IMR-90 (cell line): Measurements from ENCODE around the gene FUT9. TPM values are rescaled to one million over a fixed set of nuclear protein-coding genes. Genes with fewer than 3 reads are reported as not detected.

ENCODE experiments used
- ATAC-seq: fragments of 200-7000 bp; cut with Tn5 transposase; 2 replicates; pipeline ENCODE4 v1.9.1; 2020; ENCODE audit warnings: low read depth, mild to moderate bottlenecking, moderate library complexity
- BruUV-seq: library from RNA; stranded (reverse); fragments of 400-500 nt; replicated peaks from 2 replicates; lab custom pipeline; 2021; lab: Mats Ljungman, UMichigan
- CTCF ChIA-PET: fragments of 300-600 bp; formaldehyde crosslinking; extraction: SDS; loops from one replicate; lab custom pipeline; 2021; ENCODE audit warnings: antibody characterized with exemption; lab: Yijun Ruan, JAX
- POLR2A ChIA-PET: fragments of 300-600 bp; sonication (Branson Sonifier 250); formaldehyde crosslinking; loops from one replicate; lab custom pipeline; 2022; ENCODE audit warnings: antibody characterized with exemption; ENCODE audit not compliant: unreplicated experiment; lab: Charles Lee
- DNase-seq: peaks from one replicate; pipeline ENCODE4 v3.0.0; 2013
- H2AFZ ChIP-seq: replicated peaks from 2 replicates; pipeline ENCODE3; 2013; ENCODE audit warnings: low read length, mild to moderate bottlenecking; ENCODE audit not compliant: poor library complexity
- H2AK5ac ChIP-seq: 2 replicates; pipeline ENCODE4 v1.6.1; 2013; ENCODE audit warnings: low read depth, low read length, inconsistent platforms
- H2AK9ac ChIP-seq: replicated peaks from 2 replicates; pipeline ENCODE3; 2013; ENCODE audit warnings: mild to moderate bottlenecking, low read depth, low read length, moderate library complexity; ENCODE audit not compliant: poor library complexity
- H2BK120ac ChIP-seq: 2 replicates; pipeline ENCODE4 v1.6.1; 2013; ENCODE audit warnings: low read depth, low read length, inconsistent platforms
- H2BK15ac ChIP-seq: 3 replicates; pipeline ENCODE4 v1.6.1; 2013; ENCODE audit warnings: low read depth, low read length, inconsistent platforms
- H2BK20ac ChIP-seq: 2 replicates; pipeline ENCODE4 v1.6.1; 2013; ENCODE audit warnings: low read depth, mild to moderate bottlenecking, inconsistent platforms, low read length, moderate library complexity
- H2BK5ac ChIP-seq: 2 replicates; pipeline ENCODE4 v1.6.1; 2013; ENCODE audit warnings: mild to moderate bottlenecking, low read depth, low read length, inconsistent platforms; ENCODE audit not compliant: poor library complexity, severe bottlenecking
- H3K14ac ChIP-seq: replicated peaks from 2 replicates; pipeline ENCODE4 v1.6.1; 2013; ENCODE audit warnings: low read depth, low read length, inconsistent platforms
- H3K18ac ChIP-seq: 2 replicates; pipeline ENCODE4 v1.6.1; 2013; ENCODE audit warnings: low read depth, low read length, control low read depth
- H3K23ac ChIP-seq: 2 replicates; pipeline ENCODE4 v1.6.1; 2013; ENCODE audit warnings: low read depth, low read length, inconsistent platforms
- H3K27ac ChIP-seq: 2 replicates; pipeline ENCODE4 v1.5.1; 2013; ENCODE audit warnings: mild to moderate bottlenecking, control low read depth, low read length; ENCODE audit not compliant: insufficient read depth
- H3K27me3 ChIP-seq: 2 replicates; pipeline ENCODE4 v1.6.1; 2013; ENCODE audit warnings: low read length; ENCODE audit not compliant: control insufficient read depth, insufficient read depth
- H3K36me3 ChIP-seq: 2 replicates; pipeline ENCODE4 v1.6.1; 2013; ENCODE audit warnings: low read length, mixed read lengths; ENCODE audit not compliant: control insufficient read depth, insufficient read depth
- H3K4ac ChIP-seq: 2 replicates; pipeline ENCODE4 v1.6.1; 2013; ENCODE audit warnings: low read depth, low read length, inconsistent platforms
- H3K4me1 ChIP-seq: 2 replicates; pipeline ENCODE4 v1.6.1; 2013; ENCODE audit warnings: low read length, mixed read lengths; ENCODE audit not compliant: control insufficient read depth, insufficient read depth
- H3K4me2 ChIP-seq: 2 replicates; pipeline ENCODE4 v1.6.1; 2013; ENCODE audit warnings: low read depth, mild to moderate bottlenecking, control low read depth, low read length, moderate library complexity
- H3K4me3 ChIP-seq: 2 replicates; pipeline ENCODE4 v1.5.1; 2013; ENCODE audit warnings: low read depth, mild to moderate bottlenecking, control low read depth, low read length, moderate library complexity; ENCODE audit not compliant: insufficient read depth
- H3K56ac ChIP-seq: 2 replicates; pipeline ENCODE4 v1.6.1; 2013; ENCODE audit warnings: low read length, inconsistent platforms; ENCODE audit not compliant: insufficient read depth; ENCODE audit errors: extremely low read depth
- H3K79me1 ChIP-seq, 2 experiments: 2 replicates each; pipeline ENCODE4 v1.6.1; 2013; ENCODE audit warnings: low read length in 2 of 2, inconsistent platforms in 1 of 2, low read depth in 1 of 2
- H3K9ac ChIP-seq: 2 replicates; pipeline ENCODE4 v1.6.1; 2013; ENCODE audit warnings: low read depth, low read length, control low read depth
- H3K9me1 ChIP-seq: 2 replicates; pipeline ENCODE4 v1.6.1; 2013; ENCODE audit warnings: low read length, inconsistent platforms; ENCODE audit not compliant: insufficient read depth
- H3K9me3 ChIP-seq: 2 replicates; pipeline ENCODE4 v1.6.1; 2013; ENCODE audit warnings: low read length; ENCODE audit not compliant: control insufficient read depth, insufficient read depth
- H4K20me1 ChIP-seq: 2 replicates; pipeline ENCODE4 v1.6.1; 2013; ENCODE audit warnings: low read length, inconsistent platforms; ENCODE audit not compliant: insufficient read depth
- H4K5ac ChIP-seq: 2 replicates; pipeline ENCODE4 v1.6.1; 2013; ENCODE audit warnings: mild to moderate bottlenecking, low read depth, low read length, control low read depth
- H4K8ac ChIP-seq, 2 experiments: 2 replicates each; pipeline ENCODE4 v1.6.1; 2013; ENCODE audit warnings: low read depth in 2 of 2, low read length in 2 of 2, control low read depth in 1 of 2, inconsistent platforms in 1 of 2
- H4K91ac ChIP-seq: 2 replicates; pipeline ENCODE4 v1.6.1; 2013; ENCODE audit warnings: low read depth, low read length, inconsistent platforms; ENCODE audit not compliant: insufficient read depth
- POLR2A ChIP-seq: IDR thresholded peaks from 2 replicates; pipeline ENCODE4 v1.6.1; 2012; ENCODE audit warnings: mild to moderate bottlenecking, low read depth, low read length
- SMC3 ChIP-seq: fragments of 150-350 bp; IDR thresholded peaks from 2 replicates; pipeline ENCODE4 v1.6.1; 2016; ENCODE audit warnings: low read depth, mild to moderate bottlenecking, antibody characterized with exemption, low read length, moderate library complexity
- WGBS, 2 experiments: methylation state at CpG; one replicate each; pipeline versions ENCODE4 v1.1.5 to v1.1.7; 2013; ENCODE audit warnings: missing lambda C conversion rate in 2 of 2; ENCODE audit not compliant: insufficient read length in 1 of 2; ENCODE audit errors: extremely low coverage in 2 of 2; 5-methylcytosine and 5-hydroxymethylcytosine counted together
- dilution Hi-C: fragments of 300-500 bp; cut with HindIII; formaldehyde crosslinking; loops from one replicate; pipeline ENCODE4 v1.14.3; 2018; ENCODE audit warnings: low sequenced_read_pairs; ENCODE audit not compliant: unreplicated experiment
- in situ Hi-C: fragments of 300-500 bp; cut with MboI; formaldehyde crosslinking; loops from 3 replicates; pipeline ENCODE4 v1.14.3; 2019; ENCODE audit warnings: low sequenced_read_pairs, inconsistent platforms, mixed read lengths
- intact Hi-C: fragments of 100-400 bp; cut with micrococcal nuclease; formaldehyde crosslinking; loops from 2 replicates; pipeline ENCODE4 v1.10.0; 2022
- polyA plus RNA-seq, 3 experiments: library from polyadenylated mRNA; depleted of rRNA; stranded (reverse); fragments of >200 nt; gene quantifications; 2 replicates each; pipeline ENCODE4 v1.2.3, GENCODE V29; 2012; ENCODE audit warnings: low replicate concordance in 1 of 3
- total RNA-seq: library from RNA; depleted of rRNA; stranded (reverse); fragments of >200 nt; gene quantifications from 2 replicates; pipeline ENCODE4 v1.2.3, GENCODE V29; 2012

FUT9 gene
- total and polyA plus RNA-seq, 2 of the 4 experiments (the other 2 are of a cell fraction) = under 0.01 TPM; not detected in 1

DNA sequence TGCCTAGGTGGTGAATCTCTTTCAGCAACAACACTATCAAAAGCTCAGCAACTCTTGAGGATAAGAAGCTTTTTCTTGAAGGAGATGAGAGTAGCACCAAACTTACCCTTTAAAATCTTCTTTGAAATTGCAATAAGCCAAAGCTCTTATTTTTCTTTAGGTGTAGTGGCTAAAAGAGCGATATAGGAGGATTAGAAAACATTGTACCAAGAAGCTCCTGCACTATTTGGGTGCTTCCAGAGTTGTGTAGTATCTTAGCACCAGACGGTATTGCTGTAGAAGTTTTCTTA lies 1.2 kb downstream of the FUT9 start:
- no peak overlapping the region for H3K4me2 ChIP-seq
- no peaks in the 10 kb centered on the region for H4K20me1 ChIP-seq
- H4K5ac ChIP-seq = no peak overlapping the region
- no TSS peak for BruUV-seq
- no peak overlapping the region for H3K27ac ChIP-seq
- H2BK20ac ChIP-seq = no peak overlapping the region
- H3K23ac ChIP-seq = no peak overlapping the region
- H3K9ac ChIP-seq = no peak overlapping the region
- intact Hi-C loops = no loop called here
- no peak overlapping the region for H4K8ac ChIP-seq
- no peaks in the 10 kb centered on the region for H3K27me3 ChIP-seq
- H3K9me1 ChIP-seq = no peaks in the 10 kb centered on the region
- no peaks in the 10 kb centered on the region for H3K79me1 ChIP-seq
- in situ Hi-C loops = no loop called here
- no peaks in the 10 kb centered on the region for H3K4me1 ChIP-seq
- H3K4me3 ChIP-seq = no peak overlapping the region
- H2BK120ac ChIP-seq = no peak overlapping the region
- CTCF ChIA-PET = no interaction called here
- H3K56ac ChIP-seq = no peak overlapping the region
- H4K91ac ChIP-seq = no peak overlapping the region
- H3K14ac ChIP-seq = no peak overlapping the region
- ATAC-seq (no peak), DNase-seq (no peak)
- peaks cover 9% of the 10 kb centered on the region for H3K9me3 ChIP-seq
- no peak overlapping the region for H2BK15ac ChIP-seq
- H2AFZ ChIP-seq = no peak overlapping the region
- H3K4ac ChIP-seq = no peak overlapping the region
- H2BK5ac ChIP-seq = no peak overlapping the region
- H2AK9ac ChIP-seq = no peak overlapping the region
- TF ChIP-seq SMC3 = no peak
- TF ChIP-seq POLR2A = no peak
- POLR2A ChIA-PET = no interaction called here
- no peak overlapping the region for H2AK5ac ChIP-seq
- H3K36me3 ChIP-seq = no peaks in the 10 kb centered on the region
- WGBS, 2 experiments = no CpG with 5 or more reads among the region's 2 CpGs
- dilution Hi-C loops = no loop called here
- no peak overlapping the region for H3K18ac ChIP-seq
